GM21737 (cell line): ENCODE results near the gene KATNB1.
"Not testable (repeated sequence)": the region's sequence is repeated elsewhere in the genome, so short reads cannot be mapped to it uniquely, and the experiment has no call there.

ENCODE experiments used
- ATAC-seq: cut with Tn5 transposase; IDR thresholded peaks from one replicate; pipeline ENCODE4 v1.9.1; 2021; ENCODE audit warnings: mild to moderate bottlenecking, moderate library complexity; ENCODE audit not compliant: unreplicated experiment

Gene KATNB1

GRCh38 chr16:57769541-57770145 is 34.1 kb downstream of the KATNB1 start:
- ATAC-seq = no peak

GRCh38 chr16:57770361-57770760 is 34.8 kb downstream of the KATNB1 start:
- no peak for ATAC-seq

DNA sequence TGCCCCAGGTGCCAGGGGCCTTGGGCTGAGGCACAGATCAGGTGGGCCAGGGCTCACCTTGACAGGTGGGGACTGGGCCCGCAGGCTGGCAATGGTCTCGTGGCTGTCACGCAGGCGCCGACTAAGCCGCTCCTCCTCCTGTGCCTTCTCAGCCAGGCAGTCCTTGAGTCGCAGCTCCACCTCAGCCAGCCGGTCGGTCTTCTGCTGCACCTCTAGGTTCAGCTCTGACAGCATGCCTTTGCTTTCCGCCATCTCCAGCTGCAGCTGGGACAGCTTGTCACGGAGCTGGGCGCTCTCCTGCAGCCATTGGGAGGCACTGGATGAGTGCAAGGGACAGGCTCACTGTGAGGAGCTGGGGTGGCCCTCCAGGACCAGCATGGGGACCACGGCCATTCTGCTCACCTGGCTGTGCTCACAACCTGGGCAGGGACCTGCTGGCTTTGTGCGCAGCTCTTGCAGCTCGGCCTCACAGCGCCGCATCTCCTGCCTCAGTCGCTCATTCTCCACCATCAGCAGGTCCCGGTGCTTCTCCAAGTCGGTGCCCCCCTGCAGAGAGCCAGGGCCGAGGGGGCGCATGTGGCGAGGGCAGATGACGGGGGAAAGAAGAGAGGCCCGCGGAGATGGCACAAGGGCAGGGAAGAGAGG is 35.7 kb downstream of the KATNB1 start:
- no peak for ATAC-seq

DNA sequence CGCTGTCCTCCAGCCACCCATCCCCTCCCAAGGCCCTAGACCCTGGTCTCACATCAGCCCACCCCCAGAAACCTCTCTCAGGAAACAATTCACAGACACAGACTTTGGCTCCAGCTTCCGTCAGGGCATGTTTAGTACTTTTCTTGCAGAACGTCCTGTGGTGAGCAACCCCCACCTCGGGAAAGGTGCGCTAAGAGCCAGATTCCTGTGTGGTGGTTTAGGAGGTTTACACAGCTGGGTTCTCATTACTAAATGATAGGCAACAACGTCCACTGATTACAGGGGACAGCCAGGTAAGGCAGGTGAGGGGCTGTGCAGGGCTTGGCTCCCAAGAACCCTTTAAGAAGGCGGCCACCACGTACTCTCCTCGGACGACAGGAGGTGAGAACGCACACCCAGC is 37.4 kb downstream of the KATNB1 start:
- no peak for ATAC-seq

GRCh38 chr16:57773655-57774295 is 38.2 kb downstream of the KATNB1 start:
- no peak for ATAC-seq

GRCh38 chr16:57774705-57775285 is 39.2 kb downstream of the KATNB1 start:
- ATAC-seq = no peak

- no peak for ATAC-seq
Measured at GRCh38 chr16:57775661-57776469, 40.3 kb downstream of the KATNB1 start.

DNA sequence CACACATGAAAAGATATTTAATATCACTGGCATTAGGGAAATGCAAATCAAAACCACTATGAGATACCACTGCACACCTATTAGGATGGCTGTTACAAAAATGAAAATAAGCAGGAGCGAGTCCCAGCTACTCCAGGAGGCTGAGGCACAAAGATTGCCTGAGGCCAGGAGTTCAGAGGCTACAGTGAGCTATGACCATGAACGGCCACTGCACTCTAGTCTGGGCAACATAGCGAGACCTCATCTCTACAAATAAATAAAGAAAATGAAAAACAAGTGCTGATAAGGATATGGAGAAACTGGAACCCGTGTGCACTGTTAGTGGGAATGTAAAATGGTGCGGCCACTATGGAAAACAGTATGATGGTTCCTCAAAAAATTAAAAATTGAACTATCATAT is 43.1 kb downstream of the KATNB1 start:
- ATAC-seq = no peak

DNA sequence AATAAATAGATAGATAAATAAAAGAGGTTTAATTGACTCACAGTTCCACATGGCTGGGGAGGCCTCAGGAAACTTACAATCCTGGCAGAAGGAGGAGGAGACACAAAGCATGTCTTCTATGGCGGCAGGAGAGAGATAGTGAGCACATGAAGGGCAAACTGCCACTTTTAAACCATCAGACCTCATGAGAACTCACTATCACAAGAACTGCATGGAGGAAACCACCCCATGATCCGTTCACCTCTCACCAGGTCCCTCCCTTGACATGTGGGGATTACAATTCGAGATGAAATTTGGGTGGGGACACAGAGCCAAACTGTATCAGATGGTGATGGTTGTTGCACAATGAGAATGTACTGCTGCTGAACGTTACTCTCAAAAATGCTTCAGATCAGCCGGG is 44.3 kb downstream of the KATNB1 start:
- ATAC-seq = not testable (repeated sequence)

- ATAC-seq = no peak
Measured at GRCh38 chr16:57781349-57781740, 45.8 kb downstream of the KATNB1 start.

- ATAC-seq = no peak
Measured at GRCh38 chr16:57781741-57782606, 46.4 kb downstream of the KATNB1 start.

- ATAC-seq = not testable (repeated sequence)
Measured at GRCh38 chr16:57782607-57783055, 47.1 kb downstream of the KATNB1 start.

GRCh38 chr16:57783116-57783515 is 47.5 kb downstream of the KATNB1 start:
- no peak for ATAC-seq

DNA sequence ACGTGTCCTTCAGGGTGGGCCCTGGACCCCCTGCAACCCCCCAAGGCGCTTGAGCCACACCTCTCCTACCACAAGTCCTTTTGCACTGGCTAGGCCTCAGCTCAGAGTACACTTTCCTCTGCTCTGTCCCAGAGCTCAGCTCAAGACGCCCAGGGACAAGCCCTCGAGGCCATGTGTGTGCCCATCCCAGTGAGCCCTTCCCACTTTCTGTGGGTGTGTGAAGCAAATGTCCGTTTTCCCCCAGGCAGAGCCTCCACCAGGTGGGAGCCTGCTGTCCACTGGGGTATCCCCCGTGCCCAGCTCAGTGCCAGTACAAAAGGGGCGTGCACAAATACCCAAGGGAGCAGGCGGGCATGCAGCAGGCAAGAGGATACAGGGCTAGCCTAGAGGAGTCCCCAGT is 48.3 kb downstream of the KATNB1 start:
- ATAC-seq = no peak

- no peak for ATAC-seq
Measured at GRCh38 chr16:57784334-57784733, 48.8 kb downstream of the KATNB1 start.

GRCh38 chr16:57785385-57785784 is 49.8 kb downstream of the KATNB1 start:
- ATAC-seq = no peak

GRCh38 chr16:57785924-57786323 is 50.4 kb downstream of the KATNB1 start:
- ATAC-seq = no peak

- no peak for ATAC-seq
Measured at GRCh38 chr16:57786632-57787518, 51.3 kb downstream of the KATNB1 start.

DNA sequence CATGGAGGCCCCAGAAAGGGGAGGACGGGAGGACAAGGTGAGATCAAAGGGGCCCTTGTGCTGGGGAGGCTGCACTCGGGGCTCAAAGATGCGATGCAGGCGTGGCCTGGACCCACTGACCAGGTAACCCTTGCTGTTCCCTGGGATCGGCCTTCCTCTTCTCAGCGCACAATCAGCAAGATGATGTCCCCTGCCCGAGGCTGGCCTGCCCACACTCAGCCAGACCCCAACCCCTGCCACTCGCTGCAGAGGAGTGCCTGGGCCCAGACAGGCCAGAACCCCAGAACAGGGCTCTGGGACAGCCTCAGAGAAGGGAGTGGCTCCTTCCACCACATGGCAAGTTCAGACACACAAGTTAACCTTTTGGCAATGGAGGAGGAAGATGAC is 51.9 kb downstream of the KATNB1 start:
- no peak for ATAC-seq
